Head of caudate nucleus (tissue), 42 donors: ENCODE measurements around the gene CFAP251.
"Not testable (repeated sequence)": the region's sequence is repeated elsewhere in the genome, so short reads cannot be mapped to it uniquely, and the experiment has no call there.

ENCODE experiments used
- DNase-seq, 42 donors: peaks; one replicate each; pipeline versions ENCODE4 v3.0.0 to v3.0.0-alpha.2; 2020 to 2021; ENCODE audit warnings: mixed read lengths in 7 of 42
- intact Hi-C: fragments of 100-400 bp; cut with DNase I; formaldehyde crosslinking; loops from one replicate; pipeline ENCODE4 v1.15.0; 2022

Gene CFAP251

DNA sequence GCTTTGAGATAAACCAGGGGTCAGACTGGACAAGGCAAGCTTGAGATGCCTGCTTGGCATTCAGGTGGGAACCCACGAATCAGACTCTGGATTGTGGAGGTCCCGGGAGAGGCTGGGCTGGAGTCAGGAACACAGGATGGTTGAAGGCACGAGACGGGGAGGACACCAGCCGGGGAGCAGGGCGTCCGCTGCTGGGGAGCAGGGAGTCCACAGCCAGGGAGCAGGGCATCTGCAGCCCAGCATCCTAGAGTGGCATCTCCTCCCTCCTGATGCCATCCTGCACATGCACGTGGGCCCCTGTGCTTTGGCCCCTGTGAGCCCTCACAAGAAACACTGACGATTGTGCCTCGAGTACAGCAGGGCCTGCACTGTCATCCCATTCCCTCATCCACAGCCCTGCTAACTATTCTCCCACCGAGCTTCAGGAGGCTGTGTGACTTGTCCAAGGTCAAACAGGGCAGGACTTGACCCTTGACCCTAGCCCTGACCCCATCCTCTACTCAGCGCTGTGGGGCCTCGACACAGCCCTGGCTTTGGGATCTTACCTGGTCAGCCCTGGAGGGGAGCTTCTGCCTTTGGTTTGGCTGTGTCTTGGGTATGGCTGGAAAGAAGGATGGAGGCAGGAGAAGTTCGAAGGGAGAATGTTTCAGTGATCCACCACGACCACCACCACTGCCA lies 45.1 kb downstream of the CFAP251 start:
- no peak for DNase-seq
- intact Hi-C loops: no loop called here

DNA sequence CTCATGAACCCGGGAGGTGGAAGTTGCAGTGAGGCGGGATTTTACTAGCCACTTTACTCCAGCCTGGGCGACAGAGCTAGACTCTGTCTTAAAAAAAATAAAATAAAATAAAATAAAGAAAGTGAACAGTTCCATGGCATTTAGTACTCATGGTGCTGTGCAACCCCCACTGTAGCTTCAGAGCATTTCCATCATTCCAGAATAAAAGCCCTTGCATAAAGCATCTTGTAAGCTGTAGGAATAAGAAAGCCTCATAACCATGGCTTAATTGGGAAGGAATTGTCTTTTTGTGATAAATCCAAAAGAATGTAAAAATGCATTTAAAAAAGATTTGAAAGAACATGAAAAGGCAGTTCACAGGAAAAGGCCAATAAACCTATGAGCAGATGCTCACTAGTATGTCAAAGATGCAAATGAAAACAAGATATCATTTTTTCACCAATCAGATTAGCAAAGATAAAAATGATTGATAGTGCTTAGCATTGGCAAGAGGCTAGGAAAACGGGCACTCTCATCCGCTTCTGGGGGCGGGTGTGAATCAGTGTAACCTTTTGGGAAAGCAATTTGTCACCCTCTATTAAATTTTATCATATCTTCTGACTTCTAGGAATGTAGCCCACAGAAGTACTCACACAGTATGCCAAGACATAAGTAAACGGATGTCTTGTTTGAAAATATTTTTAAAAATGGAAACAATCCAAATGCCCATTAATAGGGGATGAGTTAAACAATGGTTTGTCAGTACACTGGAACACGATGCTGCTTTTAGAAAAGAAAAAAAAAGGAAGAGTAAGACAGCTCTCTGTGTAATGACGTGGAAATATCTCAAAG lies 46.6 kb downstream of the CFAP251 start:
- intact Hi-C loops: no loop called here
- DNase-seq: peak in 4 of 42 donors; percentile 9 to 54 (median 26)

DNA sequence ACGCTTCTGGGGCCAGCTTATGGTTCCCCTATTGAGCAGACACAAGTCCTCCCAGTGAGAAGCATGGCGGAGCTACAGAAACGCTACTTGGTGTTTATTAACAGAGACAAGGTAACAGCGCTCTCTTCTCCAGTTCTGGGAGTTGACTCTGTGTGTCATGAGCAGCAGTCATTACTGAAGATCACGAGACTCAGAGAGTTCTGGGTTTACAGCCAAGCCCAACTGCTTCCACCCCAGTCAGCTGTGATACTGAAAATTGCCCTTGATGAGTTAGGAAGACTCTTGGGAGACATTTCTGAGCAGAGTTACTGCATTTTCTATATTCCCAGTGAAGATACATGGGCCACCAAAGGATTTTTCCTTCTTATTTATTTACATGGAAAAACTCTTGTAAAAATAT lies 48.6 kb downstream of the CFAP251 start:
- intact Hi-C loops: no loop called here

DNA sequence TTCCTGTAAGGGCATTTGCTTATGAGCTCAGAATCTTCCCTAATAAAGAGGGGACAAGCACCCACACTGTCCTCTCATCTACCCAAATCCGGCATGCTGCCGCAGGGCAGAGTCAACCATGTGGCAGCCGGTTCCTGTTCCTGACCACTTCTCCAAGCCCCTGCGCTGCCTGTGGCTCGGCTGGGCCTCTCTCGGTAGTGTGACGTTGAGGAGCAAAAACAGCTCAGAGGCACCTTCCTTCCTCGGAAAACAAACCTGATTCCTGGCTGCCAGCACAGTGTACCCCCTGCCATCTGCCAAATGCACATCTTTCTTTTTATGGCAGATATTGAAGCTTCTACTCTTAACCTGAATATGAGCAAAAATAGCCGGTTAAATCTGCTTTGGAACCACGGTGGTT lies 50.5 kb downstream of the CFAP251 start:
- intact Hi-C loops: no loop called here

More for the DNA sequence above, 48.6 kb downstream of the CFAP251 start:
- DNase-seq: no peak

DNA sequence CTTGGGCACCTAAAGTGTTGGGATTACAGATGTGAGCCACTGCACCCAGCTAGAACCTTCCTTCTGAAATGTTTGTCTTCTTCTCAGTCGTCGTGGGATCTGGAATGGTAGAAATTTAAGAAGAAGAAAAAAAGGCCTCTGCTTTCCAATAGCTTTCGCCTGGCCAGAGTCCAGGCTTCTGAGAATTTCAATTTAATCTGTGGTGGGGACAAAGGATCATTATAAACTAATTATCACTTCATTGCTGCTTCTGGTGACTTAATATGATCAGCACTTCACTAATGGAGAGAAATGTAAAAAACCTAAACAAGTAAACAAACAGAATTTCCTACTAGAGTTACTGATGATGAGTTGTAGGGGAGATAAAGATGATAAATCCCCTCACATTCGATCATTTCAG lies 51.3 kb downstream of the CFAP251 start:
- intact Hi-C loops: no loop called here

More for the DNA sequence above, 50.5 kb downstream of the CFAP251 start:
- peak in 33 of 42 donors; percentile 11 to 68 (median 38) for DNase-seq

DNA sequence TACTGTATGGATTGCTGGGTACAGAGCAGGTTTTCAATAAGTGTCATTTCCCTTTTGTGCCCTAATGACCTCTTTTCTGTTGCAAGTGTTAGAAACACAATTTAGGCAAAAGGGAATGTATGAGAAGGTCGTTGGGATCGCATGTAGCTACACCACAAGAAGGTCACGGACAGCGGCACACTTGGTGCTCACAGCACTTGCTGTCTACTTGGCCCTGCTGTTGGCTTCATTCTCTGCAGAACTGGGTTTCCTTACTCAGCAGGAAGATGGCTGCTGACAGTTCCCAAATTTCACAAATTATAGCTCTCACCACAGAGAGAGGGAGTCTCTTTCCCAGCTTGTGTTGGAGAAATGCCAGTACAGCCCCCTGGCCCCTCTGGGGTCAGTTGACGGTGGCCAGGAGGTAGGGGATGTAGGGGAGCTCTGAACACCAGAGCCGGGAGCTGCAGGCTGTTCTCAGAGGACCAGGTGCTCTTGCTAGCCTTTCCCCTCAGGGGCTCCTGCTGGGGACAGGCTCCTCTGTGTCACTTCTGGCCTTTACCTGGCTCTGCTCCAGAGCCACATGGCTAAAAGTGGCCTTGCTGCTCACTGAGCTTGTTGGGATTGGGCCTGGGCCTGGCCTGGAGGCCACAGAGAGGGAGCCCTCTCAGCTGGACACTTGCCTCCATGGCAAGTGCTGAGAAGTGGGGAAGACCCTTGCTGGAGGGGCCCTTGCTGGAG lies 52.3 kb downstream of the CFAP251 start:
- no peak for DNase-seq
- intact Hi-C loops: no loop called here

More for the DNA sequence above, 51.3 kb downstream of the CFAP251 start:
- no peak for DNase-seq

DNA sequence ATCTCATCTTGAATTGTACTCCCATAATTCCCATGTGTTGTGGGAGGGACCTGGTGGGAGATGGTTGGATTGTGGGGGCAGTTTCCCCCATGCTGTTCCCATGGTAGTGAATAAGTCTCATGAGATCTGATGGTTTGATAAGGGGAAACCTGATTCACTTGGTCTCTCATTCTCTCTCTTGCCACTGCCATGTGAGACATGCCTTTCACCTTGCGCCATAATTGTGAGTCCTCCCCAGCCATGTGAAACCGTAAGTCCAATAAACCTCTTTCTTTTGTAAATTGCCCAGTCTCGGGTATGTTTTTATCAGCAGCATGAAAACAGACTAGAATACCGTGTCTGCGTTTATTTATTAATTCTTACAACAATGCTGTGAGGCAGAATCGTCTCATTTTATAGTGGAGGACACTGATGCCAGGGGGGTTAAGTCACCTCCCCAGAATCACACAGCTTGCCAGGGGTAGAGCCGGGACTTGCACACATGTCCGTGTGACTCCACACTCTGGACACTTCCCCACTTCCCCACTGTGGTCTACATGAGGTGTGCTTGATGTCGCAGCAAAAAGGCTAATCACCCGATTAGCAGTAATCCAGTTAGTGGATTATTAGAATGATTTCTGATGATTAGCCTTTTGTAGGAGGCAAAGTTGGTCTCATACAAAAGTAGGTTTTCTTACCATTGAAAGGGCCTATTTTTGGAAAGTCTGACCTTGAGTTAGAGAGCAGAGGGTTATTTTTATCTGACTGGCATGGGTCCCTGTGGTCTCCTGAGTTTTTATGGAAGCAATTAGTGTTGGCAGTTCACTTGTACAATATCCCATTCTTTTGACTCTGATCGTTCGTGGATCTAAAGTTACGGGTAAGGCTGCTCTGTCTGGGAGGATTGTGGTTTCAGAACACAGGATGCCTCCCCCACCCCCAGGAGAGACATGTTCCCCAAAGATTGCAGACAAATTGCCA lies 55.9 kb downstream of the CFAP251 start:
- intact Hi-C loops: no loop called here
- peak in 1 of 42 donors; percentile 23 for DNase-seq

DNA sequence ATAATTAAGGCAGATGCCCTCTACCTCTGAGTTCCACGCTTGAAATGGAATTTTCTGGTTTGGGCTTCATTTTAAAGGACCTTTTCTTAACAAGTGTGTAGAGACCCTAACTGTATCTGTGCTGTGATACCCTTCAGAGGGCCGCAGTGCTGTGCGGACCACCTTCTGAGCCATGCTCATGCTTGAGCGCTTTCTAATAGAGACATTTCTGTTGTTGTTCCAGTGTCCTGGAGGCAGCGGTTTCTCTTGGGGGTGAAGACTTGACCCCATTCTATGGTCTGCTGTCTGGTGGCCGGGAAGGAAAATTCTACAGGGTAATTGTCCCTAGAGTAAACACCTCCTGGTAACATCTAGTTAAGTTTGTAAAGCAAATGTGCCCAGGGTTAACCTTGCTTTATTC lies 56.6 kb downstream of the CFAP251 start:
- no peak for DNase-seq
- intact Hi-C loops: no loop called here

DNA sequence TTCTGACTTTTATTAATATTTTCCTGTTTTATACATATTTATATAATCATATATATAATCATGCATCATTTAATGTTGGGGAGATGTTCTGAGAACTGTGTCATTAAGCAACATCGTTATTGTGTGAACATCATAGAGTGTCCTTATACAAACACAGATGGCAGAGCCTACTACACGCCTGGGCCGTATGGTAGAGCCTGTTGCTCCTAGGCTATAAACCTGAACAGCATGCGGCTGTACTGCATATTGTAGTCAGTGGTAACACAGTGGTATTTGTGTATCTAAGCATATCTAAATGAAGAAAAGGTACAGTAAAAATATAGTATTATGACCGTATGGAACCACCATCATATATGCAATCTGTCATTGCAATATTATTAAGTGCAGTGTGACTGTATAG lies 58.6 kb downstream of the CFAP251 start:
- intact Hi-C loops: no loop called here
- DNase-seq: no peak

DNA sequence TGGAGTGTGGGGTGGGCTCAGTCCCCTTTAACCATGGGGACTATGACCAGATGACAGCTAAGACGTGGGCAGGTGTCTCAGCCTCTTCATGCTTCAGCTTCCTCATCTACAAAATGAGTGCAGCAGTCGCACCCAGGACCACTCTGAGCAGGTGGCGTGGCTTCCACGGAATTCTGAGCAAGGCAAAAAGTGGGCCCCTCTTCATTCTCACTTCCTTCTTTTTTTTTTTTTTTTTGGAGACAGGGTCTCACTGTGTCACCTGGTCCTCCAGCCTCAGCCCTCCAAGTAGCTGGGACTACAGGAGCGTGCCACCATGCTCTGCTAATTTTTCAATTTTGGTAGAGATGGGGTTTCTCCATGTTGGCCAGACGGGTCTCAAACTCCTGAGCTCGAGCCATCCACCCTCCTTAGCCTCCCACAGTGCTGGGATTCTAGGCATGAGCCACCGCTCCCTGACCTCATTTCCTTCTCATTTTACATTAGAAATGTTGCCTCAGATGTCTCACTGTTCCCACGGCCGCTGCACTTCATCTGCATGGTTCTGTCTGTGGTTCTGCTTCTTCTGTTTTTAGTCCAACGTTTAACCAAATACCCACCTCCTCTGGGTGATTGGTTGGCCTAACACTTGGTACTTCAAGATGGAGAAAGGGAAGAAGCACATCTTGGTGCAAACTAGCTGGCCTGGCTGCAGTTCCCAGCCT lies 61.9 kb downstream of the CFAP251 start:
- DNase-seq: peak in 1 of 42 donors; percentile 22
- intact Hi-C loops: no loop called here

DNA sequence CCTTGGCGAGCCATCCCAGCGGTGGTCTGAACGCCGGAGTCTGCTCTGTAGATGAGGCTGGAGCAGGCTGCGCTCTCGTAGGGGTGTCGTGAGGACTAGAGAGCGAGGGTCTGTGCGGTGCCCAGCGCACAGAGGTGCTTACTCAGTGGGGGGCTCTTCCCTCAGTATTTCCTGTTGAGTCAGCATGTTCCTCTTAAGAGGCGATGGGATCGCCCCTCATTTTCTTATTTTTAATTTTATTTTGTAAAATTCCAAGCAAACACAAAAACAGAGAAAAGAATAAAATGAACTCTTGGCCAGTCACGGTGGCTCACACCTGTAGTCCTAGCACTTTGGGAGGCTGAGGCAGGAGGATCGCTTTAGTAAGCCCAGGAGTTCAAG lies 62.5 kb downstream of the CFAP251 start:
- DNase-seq: no peak

DNA sequence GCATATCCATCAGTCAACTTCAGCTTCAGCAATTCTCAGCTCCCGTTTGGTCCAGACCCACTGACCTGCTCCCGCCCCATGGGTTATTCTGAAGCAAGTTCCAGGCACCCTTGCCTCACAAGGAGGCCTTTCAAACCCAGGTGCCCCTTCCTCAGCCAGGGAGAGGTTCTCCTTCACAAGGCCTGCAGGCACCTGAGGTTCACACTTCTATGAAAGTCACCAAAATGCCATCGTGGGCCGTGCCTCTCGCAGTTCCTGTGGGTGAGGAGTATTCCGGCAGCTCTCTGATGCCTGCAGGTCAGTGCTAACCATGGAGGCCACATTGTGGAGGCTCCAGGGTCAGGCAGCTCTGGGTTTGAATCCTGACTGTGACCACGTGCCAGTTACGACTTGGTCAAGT lies 63.1 kb downstream of the CFAP251 start:
- intact Hi-C loops: no loop called here
- DNase-seq: no peak

More for the DNA sequence above, 62.5 kb downstream of the CFAP251 start:
- intact Hi-C loops: no loop called here

DNA sequence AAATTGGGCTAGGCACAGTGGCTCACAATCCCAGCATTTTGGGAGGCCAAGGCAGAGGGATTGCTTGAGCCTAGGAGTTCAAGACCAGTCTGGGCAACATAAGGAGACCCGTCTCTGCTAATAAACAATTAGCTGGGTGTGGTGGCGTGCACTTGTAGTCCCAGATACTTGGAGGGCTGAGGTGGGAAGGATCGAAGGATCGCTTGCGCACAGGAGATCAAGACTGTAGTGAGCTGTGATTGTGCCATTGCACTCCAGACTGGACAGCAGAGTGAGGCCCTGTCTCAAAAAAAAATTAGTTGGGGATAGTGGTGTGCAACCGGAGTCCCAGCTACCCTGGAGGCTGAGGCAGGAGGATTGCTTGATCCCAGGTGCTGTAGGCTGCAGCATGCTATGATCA lies 64.6 kb downstream of the CFAP251 start:
- intact Hi-C loops: no loop called here

DNA sequence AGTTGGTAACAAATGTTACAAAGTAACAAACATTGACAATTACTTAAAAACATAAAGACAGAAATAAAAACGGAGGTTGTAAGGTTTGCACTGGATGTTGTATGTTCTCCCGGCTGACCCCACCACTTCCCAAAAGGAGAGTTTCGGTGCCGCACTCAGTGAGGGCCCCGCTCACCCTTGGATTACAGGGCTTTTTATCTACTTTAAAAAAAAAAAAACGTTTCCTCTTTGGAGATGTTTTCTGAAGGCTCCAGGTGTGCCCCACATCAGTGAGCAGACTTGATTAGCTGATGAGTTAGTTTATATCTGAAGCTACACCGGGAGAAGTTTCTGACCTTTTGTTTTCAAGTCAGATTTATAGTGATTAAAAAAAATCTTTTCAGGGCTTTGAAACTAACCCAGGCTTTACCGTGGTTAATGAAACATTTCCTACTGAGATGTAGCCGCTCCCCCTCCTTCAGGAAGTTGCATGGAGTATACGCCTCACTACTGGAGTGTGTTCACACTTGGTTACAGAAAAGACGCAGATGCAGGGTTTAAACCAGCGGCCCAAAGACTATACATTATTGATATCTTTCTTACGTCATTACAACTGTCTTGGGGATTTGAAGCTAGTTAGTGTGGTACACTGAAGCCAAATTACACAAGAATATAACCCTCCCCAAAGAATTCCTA lies 65.3 kb downstream of the CFAP251 start:
- no peak for DNase-seq
- intact Hi-C loops: no loop called here

More for the DNA sequence above, 64.6 kb downstream of the CFAP251 start:
- no peak for DNase-seq

DNA sequence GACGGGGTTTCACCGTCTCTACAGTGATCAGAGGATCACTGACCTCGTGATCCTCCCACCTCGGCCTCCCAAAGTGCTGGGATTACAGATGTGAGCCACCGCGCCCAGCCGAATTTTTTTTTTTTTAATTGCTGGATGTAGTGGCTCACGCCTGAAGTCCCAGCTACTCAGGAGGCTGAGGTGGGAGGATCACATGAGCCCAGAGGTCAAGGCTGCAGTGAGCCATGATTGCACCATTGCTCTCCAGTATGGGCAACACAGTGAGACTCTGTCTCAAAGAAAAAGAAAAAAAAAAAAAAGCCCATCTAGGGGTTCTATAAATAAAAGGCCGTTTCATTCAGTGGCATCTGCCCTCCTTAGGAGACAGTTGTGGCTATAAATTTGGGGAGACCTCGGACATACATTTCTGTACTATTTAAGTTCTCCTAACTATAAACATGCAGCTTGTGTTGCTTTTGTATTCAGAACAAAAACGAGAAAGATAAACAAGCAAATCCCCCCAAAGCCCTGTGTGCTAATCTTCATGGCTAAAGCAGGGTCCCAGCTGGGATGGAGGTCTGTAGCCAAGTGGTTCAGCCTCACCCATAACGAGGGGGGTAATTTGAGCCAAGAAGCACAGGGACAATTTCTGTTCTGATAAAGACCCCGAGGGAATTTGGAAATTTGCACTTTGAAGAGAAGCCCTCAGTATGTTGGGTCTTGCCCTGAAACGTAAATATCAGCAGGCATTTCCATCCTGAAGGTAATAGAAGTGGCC lies 68.3 kb downstream of the CFAP251 start:
- no peak for DNase-seq
- intact Hi-C loops: no loop called here

DNA sequence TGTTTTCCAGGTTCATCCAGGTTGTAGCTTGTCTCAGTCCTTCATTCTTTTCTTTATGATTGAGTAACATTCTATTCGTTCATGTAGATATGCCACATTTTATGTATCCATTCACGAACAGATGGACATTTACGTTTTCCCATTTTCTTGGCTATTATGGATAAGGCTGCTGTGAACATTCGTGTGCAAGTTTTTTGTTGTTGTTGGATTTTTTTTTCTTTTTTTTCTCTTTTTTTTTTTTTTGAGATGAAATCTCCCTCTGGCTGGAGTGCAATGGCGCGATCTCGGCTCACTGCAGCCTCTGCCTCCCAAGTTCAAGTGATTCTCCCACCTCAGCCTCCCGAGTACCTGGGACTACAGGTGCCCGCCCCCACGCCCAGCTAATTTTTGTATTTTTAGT lies 70.1 kb downstream of the CFAP251 start:
- DNase-seq, intact Hi-C loops: not testable (repeated sequence)
